HEK293 (cell line): ENCODE results near the gene RGS14.

ENCODE experiments used
- GLIS1 ChIP-seq: fragments of 450-650 bp; formaldehyde crosslinking; IDR thresholded peaks from 2 replicates; pipeline ENCODE4 v1.5.1; 2016; ENCODE audit warnings: missing biosample characterization, missing genetic modification characterization
- HOXA7 ChIP-seq: sonication (generic); formaldehyde crosslinking; IDR thresholded peaks from 2 replicates; pipeline ENCODE4 v1.8.1; 2022; ENCODE audit warnings: missing genetic modification reagents, borderline replicate concordance
- KLF17 ChIP-seq: fragments of 450-650 bp; formaldehyde crosslinking; IDR thresholded peaks from 2 replicates; pipeline ENCODE4 v1.5.1; 2016; ENCODE audit warnings: missing biosample characterization, missing genetic modification characterization
- PRDM2 ChIP-seq: fragments of 450-650 bp; formaldehyde crosslinking; IDR thresholded peaks from 2 replicates; pipeline ENCODE4 v1.5.1; 2016; ENCODE audit warnings: missing biosample characterization, missing genetic modification characterization, borderline replicate concordance
- PRDM4 ChIP-seq: fragments of 450-650 bp; formaldehyde crosslinking; IDR thresholded peaks from 2 replicates; pipeline ENCODE4 v1.5.1; 2017; ENCODE audit warnings: missing biosample characterization, missing genetic modification characterization
- REPIN1 ChIP-seq: fragments of 450-650 bp; formaldehyde crosslinking; IDR thresholded peaks from 2 replicates; pipeline ENCODE4 v1.5.1; 2017; ENCODE audit warnings: missing biosample characterization, missing genetic modification characterization, low read depth
- SCRT2 ChIP-seq: fragments of 450-650 bp; formaldehyde crosslinking; IDR thresholded peaks from 2 replicates; pipeline ENCODE4 v1.5.1; 2016; ENCODE audit warnings: missing biosample characterization, missing genetic modification characterization
- SETDB1 ChIP-seq: IDR thresholded peaks from one replicate; pipeline ENCODE4 v1.6.1; 2017; ENCODE audit warnings: mild to moderate bottlenecking, low read length, moderate library complexity, mixed read lengths; ENCODE audit not compliant: insufficient read length
- ZBTB11 ChIP-seq: fragments of 450-650 bp; formaldehyde crosslinking; conservative IDR thresholded peaks from 2 replicates; pipeline ENCODE4 v1.5.1; 2016; ENCODE audit warnings: low read depth, missing biosample characterization, missing genetic modification characterization
- ZFP37 ChIP-seq: fragments of 450-650 bp; formaldehyde crosslinking; IDR thresholded peaks from 2 replicates; pipeline ENCODE4 v1.5.1; 2016; ENCODE audit warnings: missing biosample characterization, missing genetic modification characterization
- ZFP41 ChIP-seq: fragments of 450-650 bp; formaldehyde crosslinking; IDR thresholded peaks from 2 replicates; pipeline ENCODE4 v1.5.1; 2016; ENCODE audit warnings: missing biosample characterization, missing genetic modification characterization, borderline replicate concordance
- ZNF37A ChIP-seq: fragments of 450-650 bp; IDR thresholded peaks from 2 replicates; pipeline ENCODE4 v1.5.1; 2018; ENCODE audit warnings: missing biosample characterization, missing genetic modification characterization
- ZNF398 ChIP-seq: fragments of 450-650 bp; formaldehyde crosslinking; IDR thresholded peaks from 2 replicates; pipeline ENCODE4 v1.5.1; 2017; ENCODE audit warnings: missing biosample characterization, missing genetic modification characterization
- ZNF610 ChIP-seq: fragments of 450-650 bp; formaldehyde crosslinking; IDR thresholded peaks from 2 replicates; pipeline ENCODE4 v1.5.1; 2016; ENCODE audit warnings: missing biosample characterization, missing genetic modification characterization, borderline replicate concordance
- TF ChIP-seq, protein P1 (sequence below): fragments of 450-650 bp; formaldehyde crosslinking; IDR thresholded peaks from 2 replicates; pipeline ENCODE4 v1.5.1; 2017; ENCODE audit warnings: missing biosample characterization, missing genetic modification characterization
- TF ChIP-seq, protein P2 (sequence below): fragments of 450-650 bp; formaldehyde crosslinking; IDR thresholded peaks from 2 replicates; pipeline ENCODE4 v1.5.1; 2016; ENCODE audit warnings: missing biosample characterization, missing genetic modification characterization
- TF ChIP-seq, protein P3 (sequence below): fragments of 450-650 bp; formaldehyde crosslinking; IDR thresholded peaks from 2 replicates; pipeline ENCODE4 v1.5.1; 2017; ENCODE audit warnings: missing biosample characterization, missing genetic modification characterization

Gene RGS14

DNA sequence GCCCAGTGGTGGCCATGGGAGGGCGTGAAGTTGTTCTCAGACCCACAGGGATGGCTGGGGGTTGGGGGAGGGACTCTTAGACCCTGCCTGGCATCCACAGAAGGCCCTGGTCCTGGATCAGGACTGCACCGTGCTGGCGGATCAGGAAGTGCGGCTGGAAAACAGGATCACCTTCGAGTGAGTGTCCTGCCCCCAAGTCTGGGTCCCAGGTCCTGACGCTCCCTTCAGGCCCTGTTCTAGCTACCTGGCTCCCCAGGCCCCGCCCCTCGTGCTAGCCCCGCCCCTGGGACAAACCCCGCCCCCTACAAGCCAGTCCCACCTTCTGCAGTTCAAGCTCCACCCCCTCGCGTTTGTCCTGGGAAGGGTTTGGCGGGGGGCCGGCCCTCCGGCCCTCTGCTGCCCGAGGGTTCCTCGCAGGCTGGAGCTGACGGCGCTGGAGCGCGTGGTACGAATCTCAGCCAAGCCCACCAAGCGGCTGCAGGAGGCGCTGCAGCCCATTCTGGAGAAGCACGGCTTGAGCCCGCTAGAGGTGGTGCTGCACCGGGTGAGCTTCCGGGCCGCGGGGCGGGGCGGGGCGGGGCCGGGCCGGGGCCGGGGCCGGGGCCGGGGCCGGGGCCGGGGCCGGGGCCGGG is 12.9 kb downstream of the RGS14 start (continued):
- no peak for TF ChIP-seq ZFP41 (tag by site-specific recombination)
- TF ChIP-seq, protein P1, sequence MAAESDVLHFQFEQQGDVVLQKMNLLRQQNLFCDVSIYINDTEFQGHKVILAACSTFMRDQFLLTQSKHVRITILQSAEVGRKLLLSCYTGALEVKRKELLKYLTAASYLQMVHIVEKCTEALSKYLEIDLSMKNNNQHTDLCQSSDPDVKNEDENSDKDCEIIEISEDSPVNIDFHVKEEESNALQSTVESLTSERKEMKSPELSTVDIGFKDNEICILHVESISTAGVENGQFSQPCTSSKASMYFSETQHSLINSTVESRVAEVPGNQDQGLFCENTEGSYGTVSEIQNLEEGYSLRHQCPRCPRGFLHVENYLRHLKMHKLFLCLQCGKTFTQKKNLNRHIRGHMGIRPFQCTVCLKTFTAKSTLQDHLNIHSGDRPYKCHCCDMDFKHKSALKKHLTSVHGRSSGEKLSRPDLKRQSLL (tag by site-specific recombination): peak; percentile 100
- no peak for TF ChIP-seq ZNF398 (tag by site-specific recombination)
- no peak for TF ChIP-seq ZFP37 (tag by site-specific recombination)
- no peak for TF ChIP-seq ZNF610 (tag by site-specific recombination)
- TF ChIP-seq ZBTB11: peak; percentile 75
- TF ChIP-seq HOXA7 (CRISPR knock-in tag): no peak
- no peak for TF ChIP-seq KLF17 (tag by site-specific recombination)
- TF ChIP-seq, protein P2, sequence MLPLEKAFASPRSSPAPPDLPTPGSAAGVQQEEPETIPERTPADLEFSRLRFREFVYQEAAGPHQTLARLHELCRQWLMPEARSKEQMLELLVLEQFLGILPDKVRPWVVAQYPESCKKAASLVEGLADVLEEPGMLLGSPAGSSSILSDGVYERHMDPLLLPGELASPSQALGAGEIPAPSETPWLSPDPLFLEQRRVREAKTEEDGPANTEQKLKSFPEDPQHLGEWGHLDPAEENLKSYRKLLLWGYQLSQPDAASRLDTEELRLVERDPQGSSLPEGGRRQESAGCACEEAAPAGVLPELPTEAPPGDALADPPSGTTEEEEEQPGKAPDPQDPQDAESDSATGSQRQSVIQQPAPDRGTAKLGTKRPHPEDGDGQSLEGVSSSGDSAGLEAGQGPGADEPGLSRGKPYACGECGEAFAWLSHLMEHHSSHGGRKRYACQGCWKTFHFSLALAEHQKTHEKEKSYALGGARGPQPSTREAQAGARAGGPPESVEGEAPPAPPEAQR (tag by site-specific recombination): no peak
- TF ChIP-seq ZNF37A (tag by site-specific recombination): no peak
- TF ChIP-seq, protein P3, sequence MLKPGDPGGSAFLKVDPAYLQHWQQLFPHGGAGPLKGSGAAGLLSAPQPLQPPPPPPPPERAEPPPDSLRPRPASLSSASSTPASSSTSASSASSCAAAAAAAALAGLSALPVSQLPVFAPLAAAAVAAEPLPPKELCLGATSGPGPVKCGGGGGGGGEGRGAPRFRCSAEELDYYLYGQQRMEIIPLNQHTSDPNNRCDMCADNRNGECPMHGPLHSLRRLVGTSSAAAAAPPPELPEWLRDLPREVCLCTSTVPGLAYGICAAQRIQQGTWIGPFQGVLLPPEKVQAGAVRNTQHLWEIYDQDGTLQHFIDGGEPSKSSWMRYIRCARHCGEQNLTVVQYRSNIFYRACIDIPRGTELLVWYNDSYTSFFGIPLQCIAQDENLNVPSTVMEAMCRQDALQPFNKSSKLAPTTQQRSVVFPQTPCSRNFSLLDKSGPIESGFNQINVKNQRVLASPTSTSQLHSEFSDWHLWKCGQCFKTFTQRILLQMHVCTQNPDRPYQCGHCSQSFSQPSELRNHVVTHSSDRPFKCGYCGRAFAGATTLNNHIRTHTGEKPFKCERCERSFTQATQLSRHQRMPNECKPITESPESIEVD (tag by site-specific recombination): no peak
- TF ChIP-seq SETDB1: no peak
- no peak for TF ChIP-seq REPIN1 (tag by site-specific recombination)
- no peak for TF ChIP-seq PRDM2 (tag by site-specific recombination)
- TF ChIP-seq SCRT2 (tag by site-specific recombination): no peak
- no peak for TF ChIP-seq PRDM4 (tag by site-specific recombination)
- peak; percentile 53 for TF ChIP-seq GLIS1 (tag by site-specific recombination)
